Epithelial cell of proximal tubule (primary cell): ENCODE results near the gene ST6GALNAC1. TPM values are rescaled to one million over a fixed set of nuclear protein-coding genes. Genes with fewer than 3 reads are reported as not detected.

ENCODE experiments used
- DNase-seq: peaks from one replicate; pipeline ENCODE4 v3.0.0-alpha.2; 2011; ENCODE audit warnings: low read depth
- H3K4me3 ChIP-seq: 2 replicates; pipeline ENCODE4 v1.5.1; 2011; ENCODE audit warnings: low read depth, mild to moderate bottlenecking, low read length
- CTCF ChIP-seq: conservative IDR thresholded peaks from 2 replicates; pipeline ENCODE4 v1.5.1; 2012; ENCODE audit warnings: low read depth, mild to moderate bottlenecking, low read length
- total RNA-seq: library from RNA; depleted of rRNA; stranded (reverse); fragments of >200 nt; gene quantifications from 2 replicates; pipeline ENCODE4 v1.2.3, GENCODE V29; 2015

ST6GALNAC1 gene
- total RNA-seq, 1 donor from 2014 or later, result 0.52 TPM

GRCh38 chr17:76601065-76601464 is 42.5 kb downstream of the ST6GALNAC1 start:
- no peak for TF ChIP-seq CTCF
- DNase-seq, result no peak
- H3K4me3 ChIP-seq, result no peak overlapping the region

GRCh38 chr17:76599694-76600460 is 43.7 kb downstream of the ST6GALNAC1 start:
- no peak for DNase-seq
- H3K4me3 ChIP-seq, result no peak overlapping the region
- no peak for TF ChIP-seq CTCF

- TF ChIP-seq CTCF, result no peak
- H3K4me3 ChIP-seq, result no peak overlapping the region
- DNase-seq, result no peak
Measured at GRCh38 chr17:76598004-76598439, 45.5 kb downstream of the ST6GALNAC1 start.

- H3K4me3 ChIP-seq, result no peak overlapping the region
- no peak for DNase-seq
Measured at GRCh38 chr17:76597156-76598003, 46.2 kb downstream of the ST6GALNAC1 start.

GRCh38 chr17:76594690-76595089 is 48.9 kb downstream of the ST6GALNAC1 start:
- no peak overlapping the region for H3K4me3 ChIP-seq
- no peak for TF ChIP-seq CTCF
- DNase-seq, result no peak

More at GRCh38 chr17:76597156-76598003, 46.2 kb downstream of the ST6GALNAC1 start:
- no peak for TF ChIP-seq CTCF

GRCh38 chr17:76593959-76594358 is 49.6 kb downstream of the ST6GALNAC1 start:
- DNase-seq, result no peak
- TF ChIP-seq CTCF, result no peak

More at GRCh38 chr17:76593959-76594358, 49.6 kb downstream of the ST6GALNAC1 start:
- no peak overlapping the region for H3K4me3 ChIP-seq
